OCI-LY7 (cell line): ENCODE measurements around the gene FLRT2. TPM values are rescaled to one million over a fixed set of nuclear protein-coding genes. Genes with fewer than 3 reads are reported as not detected.

Source experiments
- BruUV-seq: library from RNA; stranded (reverse); fragments of 400-500 nt; replicated peaks from 2 replicates; lab custom pipeline; 2021; lab: Mats Ljungman, UMichigan
- CTCF ChIA-PET: fragments of 300-600 bp; sonication (Branson Sonifier 250); formaldehyde crosslinking; loops from one replicate; lab custom pipeline; 2022; ENCODE audit warnings: antibody characterized with exemption; ENCODE audit not compliant: unreplicated experiment; lab: Charles Lee
- POLR2A ChIA-PET: fragments of 300-600 bp; sonication (Branson Sonifier 250); formaldehyde crosslinking; loops from one replicate; lab custom pipeline; 2022; ENCODE audit warnings: antibody characterized with exemption; lab: Charles Lee
- DNase-seq: peaks from one replicate; pipeline ENCODE4 v3.0.0-alpha.2; 2015; ENCODE audit warnings: low spot score
- H2AFZ ChIP-seq: fragments of 200-600 bp; sonication (generic), shearing (Covaris generic); 2 replicates; pipeline ENCODE4 v1.6.1; 2014; ENCODE audit warnings: mild to moderate bottlenecking, antibody characterized with exemption, low read length, moderate library complexity
- H3K27ac ChIP-seq: fragments of 200-600 bp; sonication (generic); 2 replicates; pipeline ENCODE4 v1.5.1; 2014; ENCODE audit warnings: mixed run types, low read depth, mild to moderate bottlenecking, moderate library complexity, low read length, inconsistent platforms; ENCODE audit not compliant: poor library complexity, severe bottlenecking
- H3K36me3 ChIP-seq: fragments of 200-600 bp; sonication (generic); 2 replicates; pipeline ENCODE4 v1.6.1; 2014; ENCODE audit warnings: mild to moderate bottlenecking, antibody characterized with exemption, low read length, moderate library complexity, mixed read lengths; ENCODE audit not compliant: insufficient read depth
- H3K4me1 ChIP-seq: fragments of 200-600 bp; sonication (generic); 2 replicates; pipeline ENCODE4 v1.5.1; 2014; ENCODE audit warnings: mild to moderate bottlenecking, low read length; ENCODE audit not compliant: insufficient read depth, poor library complexity, severe bottlenecking
- H3K4me2 ChIP-seq: fragments of 200-600 bp; sonication (generic); 2 replicates; pipeline ENCODE4 v1.6.1; 2014; ENCODE audit warnings: mild to moderate bottlenecking, low read length
- H3K4me3 ChIP-seq: fragments of 200-600 bp; sonication (generic); 2 replicates; pipeline ENCODE4 v1.5.1; 2014; ENCODE audit warnings: mild to moderate bottlenecking, low read depth, low read length; ENCODE audit not compliant: poor library complexity, severe bottlenecking
- H3K79me2 ChIP-seq: fragments of 200-600 bp; sonication (generic); 2 replicates; pipeline ENCODE4 v1.6.1; 2016; ENCODE audit warnings: low read depth, mild to moderate bottlenecking, low read length, moderate library complexity, mixed read lengths; ENCODE audit not compliant: insufficient read depth
- H3K9me2 ChIP-seq: fragments of 200-600 bp; sonication (generic); 2 replicates; pipeline ENCODE4 v1.6.1; 2016; ENCODE audit warnings: mild to moderate bottlenecking, low read length, mixed read lengths; ENCODE audit not compliant: insufficient read depth
- H3K9me3 ChIP-seq: fragments of 200-600 bp; sonication (generic); 2 replicates; pipeline ENCODE4 v1.6.1; 2014; ENCODE audit warnings: mild to moderate bottlenecking, mixed run types, low read length, mixed read lengths
- H4K20me1 ChIP-seq: fragments of 200-600 bp; sonication (generic); 2 replicates; pipeline ENCODE4 v1.6.1; 2014; ENCODE audit warnings: mild to moderate bottlenecking, antibody characterized with exemption, low read length, moderate library complexity, mixed read lengths; ENCODE audit not compliant: insufficient read depth
- EZH2phosphoT487 ChIP-seq: fragments of 200-600 bp; sonication (generic); IDR thresholded peaks from 2 replicates; pipeline ENCODE4 v1.6.1; 2018; ENCODE audit warnings: low read depth, borderline replicate concordance, mild to moderate bottlenecking, mixed run types, antibody characterized with exemption, low read length, moderate library complexity, mixed read lengths
- intact Hi-C: fragments of 100-400 bp; cut with micrococcal nuclease; formaldehyde crosslinking; loops from one replicate; pipeline ENCODE4 v1.10.0; 2022; ENCODE audit not compliant: unreplicated experiment
- total RNA-seq, 2 experiments: library from RNA; depleted of rRNA in 1 of 2; stranded (reverse); fragments of >200 nt in 1 of 2; shearing (Covaris generic) in 1 of 2; gene quantifications; 2 replicates each; pipeline ENCODE4 v1.2.3, GENCODE V29; 2014 to 2022
- TF ChIP-seq, protein P1 (sequence below): fragments of 200-600 bp; sonication (generic); conservative IDR thresholded peaks from 2 replicates; pipeline ENCODE4 v1.5.1; 2014; ENCODE audit warnings: mild to moderate bottlenecking, antibody characterized with exemption, low read length, moderate library complexity, mixed read lengths

The FLRT2 gene
- total RNA-seq, 2 experiments from 2014 or later, result not detected

DNA sequence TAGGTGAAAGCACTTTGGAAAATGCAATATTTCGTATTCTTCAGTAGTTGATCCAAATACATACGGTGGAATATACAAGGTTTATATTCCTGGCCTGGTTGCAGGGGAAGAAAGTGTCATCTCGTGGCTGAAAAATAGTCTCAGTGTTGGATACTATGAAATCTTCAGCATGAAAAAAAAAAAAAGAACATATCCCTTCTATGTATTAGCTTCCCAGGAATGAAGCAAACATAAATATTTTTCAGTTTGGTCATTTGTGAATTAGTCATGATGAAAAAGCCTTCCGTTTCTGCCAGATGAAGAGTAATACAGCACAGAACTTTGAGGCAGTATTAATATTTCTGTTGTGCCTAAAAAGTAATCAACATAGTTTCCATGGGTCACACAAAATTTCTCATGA lies 36.7 kb downstream of the FLRT2 start:
- Histone ChIP-seq H3K4me3 (no peak overlapping the region), H3K4me2 (no peak overlapping the region), H3K36me3 (no peaks in the 10 kb centered on the region), H3K9me3 (no peaks in the 10 kb centered on the region), H2AFZ (no peak overlapping the region), H4K20me1 (no peaks in the 10 kb centered on the region), H3K9me2 (no peaks in the 10 kb centered on the region), H3K27ac (no peak overlapping the region), H3K79me2 (no peaks in the 10 kb centered on the region), H3K4me1 (no peaks in the 10 kb centered on the region)
- intact Hi-C loops, result no loop called here
- POLR2A ChIA-PET, result interaction anchor here (0.7 kb wide), 1 partner anchor 591 kb away, joined by 3 read pairs; no protein-coding TSS in a partner anchor
- no peak for DNase-seq
- CTCF ChIA-PET, result no interaction called here
- BruUV-seq, result no TSS peak
- TF ChIP-seq EZH2phosphoT487, result no peak
- TF ChIP-seq, protein P1, sequence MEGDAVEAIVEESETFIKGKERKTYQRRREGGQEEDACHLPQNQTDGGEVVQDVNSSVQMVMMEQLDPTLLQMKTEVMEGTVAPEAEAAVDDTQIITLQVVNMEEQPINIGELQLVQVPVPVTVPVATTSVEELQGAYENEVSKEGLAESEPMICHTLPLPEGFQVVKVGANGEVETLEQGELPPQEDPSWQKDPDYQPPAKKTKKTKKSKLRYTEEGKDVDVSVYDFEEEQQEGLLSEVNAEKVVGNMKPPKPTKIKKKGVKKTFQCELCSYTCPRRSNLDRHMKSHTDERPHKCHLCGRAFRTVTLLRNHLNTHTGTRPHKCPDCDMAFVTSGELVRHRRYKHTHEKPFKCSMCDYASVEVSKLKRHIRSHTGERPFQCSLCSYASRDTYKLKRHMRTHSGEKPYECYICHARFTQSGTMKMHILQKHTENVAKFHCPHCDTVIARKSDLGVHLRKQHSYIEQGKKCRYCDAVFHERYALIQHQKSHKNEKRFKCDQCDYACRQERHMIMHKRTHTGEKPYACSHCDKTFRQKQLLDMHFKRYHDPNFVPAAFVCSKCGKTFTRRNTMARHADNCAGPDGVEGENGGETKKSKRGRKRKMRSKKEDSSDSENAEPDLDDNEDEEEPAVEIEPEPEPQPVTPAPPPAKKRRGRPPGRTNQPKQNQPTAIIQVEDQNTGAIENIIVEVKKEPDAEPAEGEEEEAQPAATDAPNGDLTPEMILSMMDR, result no peak

DNA sequence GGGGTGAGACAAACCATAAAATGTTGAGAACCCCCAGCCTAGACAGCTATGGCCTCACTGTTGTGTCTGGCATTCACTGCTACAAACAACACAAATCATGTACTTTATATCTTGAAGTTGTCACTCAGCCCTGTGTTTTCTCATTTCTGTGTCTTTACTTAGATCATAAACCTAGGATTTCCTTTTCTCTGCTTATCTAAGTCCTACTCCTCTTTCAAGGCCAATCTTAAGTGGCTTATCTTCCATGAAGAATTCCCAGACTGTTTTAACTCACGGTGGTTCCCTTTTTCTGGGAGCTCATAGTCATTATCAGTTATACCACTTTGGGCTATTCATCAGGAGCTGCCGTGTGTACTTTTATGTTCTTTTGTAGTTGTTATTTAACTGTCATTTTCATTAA lies 42.1 kb downstream of the FLRT2 start:
- H3K4me1 ChIP-seq, result no peaks in the 10 kb centered on the region
- intact Hi-C loops, result no loop called here
- POLR2A ChIA-PET, result interaction anchor here (0.6 kb wide), 1 partner anchor 547 kb away, joined by 4 read pairs; no protein-coding TSS in a partner anchor
- H3K27ac ChIP-seq, result no peak overlapping the region
- no peaks in the 10 kb centered on the region for H3K79me2 ChIP-seq
- BruUV-seq, result no TSS peak
- no peaks in the 10 kb centered on the region for H3K36me3 ChIP-seq
- DNase-seq, result no peak
- no peaks in the 10 kb centered on the region for H3K9me3 ChIP-seq
- H3K4me3 ChIP-seq, result no peak overlapping the region
- no peaks in the 10 kb centered on the region for H3K9me2 ChIP-seq
- no peak overlapping the region for H3K4me2 ChIP-seq
- CTCF ChIA-PET, result no interaction called here
- H4K20me1 ChIP-seq, result no peaks in the 10 kb centered on the region
- TF ChIP-seq, protein P1, result no peak
- no peak for TF ChIP-seq EZH2phosphoT487
- no peak overlapping the region for H2AFZ ChIP-seq

DNA sequence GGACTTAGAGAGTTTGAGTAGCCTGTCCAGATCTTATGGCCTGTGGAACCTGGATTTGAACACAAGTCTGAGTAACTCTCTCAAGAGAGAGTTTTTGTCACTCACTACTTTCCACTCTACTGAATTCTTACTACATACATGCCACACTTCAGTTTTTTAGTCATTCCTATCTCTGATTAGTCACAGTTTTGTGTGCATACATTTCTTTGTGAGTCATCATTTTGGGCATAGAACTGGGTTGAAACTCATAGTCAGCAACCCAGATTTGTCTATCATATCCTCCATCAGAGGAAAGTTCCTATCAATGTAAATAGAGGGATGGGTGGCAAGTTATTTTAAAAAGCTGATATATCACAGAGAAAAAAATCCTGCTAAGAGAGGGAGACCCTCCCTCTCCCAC lies 42.9 kb downstream of the FLRT2 start:
- H3K9me2 ChIP-seq, result no peaks in the 10 kb centered on the region
- no peak overlapping the region for H3K27ac ChIP-seq
- ChIA-PET CTCF (no interaction called here), POLR2A (no interaction called here)
- H4K20me1 ChIP-seq, result no peaks in the 10 kb centered on the region
- H3K4me1 ChIP-seq, result no peaks in the 10 kb centered on the region
- H3K4me3 ChIP-seq, result no peak overlapping the region
- intact Hi-C loops, result no loop called here
- H3K36me3 ChIP-seq, result no peaks in the 10 kb centered on the region
- no peaks in the 10 kb centered on the region for H3K79me2 ChIP-seq
- no peak overlapping the region for H3K4me2 ChIP-seq
- H2AFZ ChIP-seq, result no peak overlapping the region
- TF ChIP-seq EZH2phosphoT487, result no peak
- TF ChIP-seq, protein P1, result no peak
- no peak for DNase-seq
- no peaks in the 10 kb centered on the region for H3K9me3 ChIP-seq
- no TSS peak for BruUV-seq
